Medulla oblongata (tissue), 1 donor: ENCODE data around the gene ZCCHC24.

Source experiments
- DNase-seq: peaks from one replicate; pipeline ENCODE4 v3.0.0-alpha.2; 2015; ENCODE audit errors: extremely low spot score

ZCCHC24 gene

GRCh38 chr10:79399223-79399831, 46.1 kb downstream of the ZCCHC24 start:
- DNase-seq: peak; percentile 89

- no peak for DNase-seq
Measured at GRCh38 chr10:79398642-79399041, 46.8 kb downstream of the ZCCHC24 start.

GRCh38 chr10:79397575-79398303, 47.7 kb downstream of the ZCCHC24 start:
- no peak for DNase-seq

- DNase-seq: no peak
Measured at GRCh38 chr10:79397051-79397450, 48.4 kb downstream of the ZCCHC24 start.

- DNase-seq: no peak
Measured at GRCh38 chr10:79396520-79396919, 48.9 kb downstream of the ZCCHC24 start.

GRCh38 chr10:79394664-79395063, 50.8 kb downstream of the ZCCHC24 start:
- no peak for DNase-seq

GRCh38 chr10:79393924-79394610, 51.4 kb downstream of the ZCCHC24 start:
- DNase-seq: no peak

- DNase-seq: no peak
Measured at GRCh38 chr10:79393221-79393923, 52.1 kb downstream of the ZCCHC24 start.

GRCh38 chr10:79392506-79393176, 52.8 kb downstream of the ZCCHC24 start:
- DNase-seq: no peak

- no peak for DNase-seq
Measured at GRCh38 chr10:79392020-79392398, 53.4 kb downstream of the ZCCHC24 start.

- no peak for DNase-seq
Measured at GRCh38 chr10:79391231-79392019, 54.0 kb downstream of the ZCCHC24 start.

- DNase-seq: no peak
Measured at GRCh38 chr10:79390551-79391229, 54.7 kb downstream of the ZCCHC24 start.

- DNase-seq: no peak
Measured at GRCh38 chr10:79390057-79390456, 55.4 kb downstream of the ZCCHC24 start.

- DNase-seq: no peak
Measured at GRCh38 chr10:79387974-79388850, 57.2 kb downstream of the ZCCHC24 start.

GRCh38 chr10:79387466-79387973, 57.9 kb downstream of the ZCCHC24 start:
- DNase-seq: no peak

GRCh38 chr10:79386637-79387465, 58.6 kb downstream of the ZCCHC24 start:
- DNase-seq: no peak

- no peak for DNase-seq
Measured at GRCh38 chr10:79385804-79386531, 59.5 kb downstream of the ZCCHC24 start.

- no peak for DNase-seq
Measured at GRCh38 chr10:79385392-79385795, 60.0 kb downstream of the ZCCHC24 start.
